ENCODE measurements around the gene APBA1.

DNA sequence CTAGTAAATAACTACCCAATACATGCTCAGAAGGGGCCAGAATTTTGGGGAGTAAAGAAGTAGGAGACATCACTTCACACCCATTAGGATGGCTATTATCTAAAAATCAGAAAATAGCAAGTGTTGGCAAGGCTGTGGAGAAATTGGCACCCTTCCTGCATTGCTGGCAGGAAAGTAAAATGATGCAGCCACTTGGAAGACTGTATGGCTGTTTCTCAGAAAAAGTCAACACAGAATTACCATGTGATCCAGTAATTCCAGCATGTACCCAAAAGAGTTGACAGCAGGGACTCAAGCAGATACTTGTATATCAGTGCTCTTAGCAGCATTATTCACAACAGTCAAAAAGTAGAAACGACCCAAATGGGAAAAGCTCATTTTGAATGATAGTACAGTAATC, 107.6 kb downstream of the APBA1 start:
- TF ChIP-seq TAF1 (IDR thresholded peaks at IDR 0.05; ENCODE audit: borderline replicate concordance, insufficient read depth, low read length) (no peak), SIN3A (IDR thresholded peaks at IDR 0.05; ENCODE audit: borderline replicate concordance, insufficient read depth, low read length) (no peak), POLR2AphosphoS5 (IDR thresholded peaks at IDR 0.05; ENCODE audit: low read depth, low read length) (no peak)
- TF ChIP-seq, protein P1, sequence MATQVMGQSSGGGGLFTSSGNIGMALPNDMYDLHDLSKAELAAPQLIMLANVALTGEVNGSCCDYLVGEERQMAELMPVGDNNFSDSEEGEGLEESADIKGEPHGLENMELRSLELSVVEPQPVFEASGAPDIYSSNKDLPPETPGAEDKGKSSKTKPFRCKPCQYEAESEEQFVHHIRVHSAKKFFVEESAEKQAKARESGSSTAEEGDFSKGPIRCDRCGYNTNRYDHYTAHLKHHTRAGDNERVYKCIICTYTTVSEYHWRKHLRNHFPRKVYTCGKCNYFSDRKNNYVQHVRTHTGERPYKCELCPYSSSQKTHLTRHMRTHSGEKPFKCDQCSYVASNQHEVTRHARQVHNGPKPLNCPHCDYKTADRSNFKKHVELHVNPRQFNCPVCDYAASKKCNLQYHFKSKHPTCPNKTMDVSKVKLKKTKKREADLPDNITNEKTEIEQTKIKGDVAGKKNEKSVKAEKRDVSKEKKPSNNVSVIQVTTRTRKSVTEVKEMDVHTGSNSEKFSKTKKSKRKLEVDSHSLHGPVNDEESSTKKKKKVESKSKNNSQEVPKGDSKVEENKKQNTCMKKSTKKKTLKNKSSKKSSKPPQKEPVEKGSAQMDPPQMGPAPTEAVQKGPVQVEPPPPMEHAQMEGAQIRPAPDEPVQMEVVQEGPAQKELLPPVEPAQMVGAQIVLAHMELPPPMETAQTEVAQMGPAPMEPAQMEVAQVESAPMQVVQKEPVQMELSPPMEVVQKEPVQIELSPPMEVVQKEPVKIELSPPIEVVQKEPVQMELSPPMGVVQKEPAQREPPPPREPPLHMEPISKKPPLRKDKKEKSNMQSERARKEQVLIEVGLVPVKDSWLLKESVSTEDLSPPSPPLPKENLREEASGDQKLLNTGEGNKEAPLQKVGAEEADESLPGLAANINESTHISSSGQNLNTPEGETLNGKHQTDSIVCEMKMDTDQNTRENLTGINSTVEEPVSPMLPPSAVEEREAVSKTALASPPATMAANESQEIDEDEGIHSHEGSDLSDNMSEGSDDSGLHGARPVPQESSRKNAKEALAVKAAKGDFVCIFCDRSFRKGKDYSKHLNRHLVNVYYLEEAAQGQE (IDR thresholded peaks at IDR 0.05; ENCODE audit: insufficient read depth in 1 of 2, low read depth in 2 of 2, low read length in 2 of 2) = no peak

All from PFSK-1 (cell line).